ENCODE results near the gene SPARCL1. TPM values are rescaled to one million over a fixed set of nuclear protein-coding genes. Genes with fewer than 3 reads are reported as not detected.

Gene SPARCL1
- total and polyA plus RNA-seq, 9 donors: 210 to 425 (median 256) TPM

GRCh38 chr4:87510747-87511146 is 18.4 kb downstream of the SPARCL1 start:
- H3K9me3 ChIP-seq (replicated peaks; ENCODE audit: control insufficient read depth, low read depth, low read length): no peaks in the 10 kb centered on the region
- no peaks in the 10 kb centered on the region for H3K27me3 ChIP-seq (ENCODE audit: control insufficient read depth, insufficient read depth, low read length)
- H3K27ac ChIP-seq (ENCODE audit: low read length): no peak overlapping the region
- H3K4me1 ChIP-seq (ENCODE audit: control insufficient read depth, insufficient read depth, low read length): peaks cover 6% of the 10 kb centered on the region
- H3K36me3 ChIP-seq (ENCODE audit: control insufficient read depth, insufficient read depth, low read length): peaks cover 23% of the 10 kb centered on the region
- WGBS (ENCODE audit: insufficient coverage): 90% methylated on average over 13 of the region's 17 CpGs
- no peak for DNase-seq
- no peak overlapping the region for H3K4me3 ChIP-seq (ENCODE audit: low read length)

DNA sequence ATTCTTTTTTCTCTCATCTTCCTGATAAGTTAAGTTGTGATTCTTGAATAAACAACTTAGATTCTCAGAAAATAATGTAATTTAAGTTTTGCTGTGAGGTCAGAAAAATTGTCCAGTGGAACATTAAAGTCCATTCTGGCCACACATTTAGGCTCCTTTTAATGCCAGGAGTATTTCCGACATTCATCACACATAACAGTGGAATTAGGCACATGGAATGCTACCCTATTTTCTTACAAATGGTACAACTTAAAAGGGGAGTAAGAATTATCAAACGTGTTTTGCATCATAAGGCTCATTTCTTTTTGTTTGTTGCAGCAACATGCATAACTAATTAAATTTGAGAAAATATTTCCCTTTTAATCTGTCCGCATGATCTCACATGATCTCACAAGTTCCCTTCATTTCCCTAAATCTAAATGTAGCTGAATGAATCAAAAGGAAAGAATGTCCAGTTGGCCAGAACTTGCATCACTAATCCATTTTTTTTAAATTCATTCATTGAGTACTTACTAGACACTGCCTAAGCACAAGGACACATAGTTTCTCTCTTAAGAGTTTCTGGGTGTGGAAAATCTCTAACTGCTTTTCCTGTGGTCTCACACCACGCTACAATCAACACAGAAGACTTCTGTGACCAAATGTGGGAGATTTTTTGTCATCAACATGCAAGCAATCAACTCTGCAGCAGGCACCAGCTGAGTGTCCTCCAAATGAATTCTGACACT is 22.0 kb downstream of the SPARCL1 start:
- H3K27ac ChIP-seq (ENCODE audit: low read length): peak overlapping the region; percentile 72
- peak; percentile 73 for DNase-seq

DNA sequence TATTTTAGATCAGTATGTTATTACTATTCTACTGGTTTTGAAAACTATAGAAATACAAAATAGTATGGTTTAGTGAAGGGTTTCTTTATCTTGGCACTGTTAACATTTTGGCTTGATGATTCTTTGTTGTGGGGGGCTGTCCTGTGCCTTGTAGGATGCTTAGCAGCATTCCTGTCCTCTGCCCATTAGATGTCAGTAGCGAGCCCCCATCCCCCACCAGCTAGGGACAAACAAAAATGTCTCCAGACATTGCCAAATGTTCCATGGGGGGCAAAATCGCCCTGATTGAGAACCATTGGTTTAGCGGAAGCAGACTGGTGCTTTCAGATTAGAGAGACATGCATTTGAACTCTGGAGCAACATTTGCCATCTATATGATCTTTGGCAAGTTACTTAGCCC is 23.3 kb downstream of the SPARCL1 start:
- Histone ChIP-seq H3K27ac (ENCODE audit: low read length) (no peak overlapping the region), H3K9me3 (replicated peaks; ENCODE audit: control insufficient read depth, low read depth, low read length) (no peaks in the 10 kb centered on the region), H3K36me3 (ENCODE audit: control insufficient read depth, insufficient read depth, low read length) (peaks cover 18% of the 10 kb centered on the region), H3K4me3 (ENCODE audit: low read length) (no peak overlapping the region), H3K27me3 (ENCODE audit: control insufficient read depth, insufficient read depth, low read length) (no peaks in the 10 kb centered on the region), H3K4me1 (ENCODE audit: control insufficient read depth, insufficient read depth, low read length) (peaks cover 13% of the 10 kb centered on the region)
- no peak for DNase-seq
- 90% methylated on average over 2 of the region's 3 CpGs for WGBS (ENCODE audit: insufficient coverage)

More for the DNA sequence above, 22.0 kb downstream of the SPARCL1 start:
- WGBS (ENCODE audit: insufficient coverage): no CpG with 5 or more reads among the region's 4 CpGs
- H3K9me3 ChIP-seq (replicated peaks; ENCODE audit: control insufficient read depth, low read depth, low read length): no peaks in the 10 kb centered on the region
- H3K4me1 ChIP-seq (ENCODE audit: control insufficient read depth, insufficient read depth, low read length): peaks cover 13% of the 10 kb centered on the region
- peaks cover 23% of the 10 kb centered on the region for H3K36me3 ChIP-seq (ENCODE audit: control insufficient read depth, insufficient read depth, low read length)
- H3K27me3 ChIP-seq (ENCODE audit: control insufficient read depth, insufficient read depth, low read length): no peaks in the 10 kb centered on the region
- no peak overlapping the region for H3K4me3 ChIP-seq (ENCODE audit: low read length)

- Histone ChIP-seq H3K4me1 (ENCODE audit: control insufficient read depth, insufficient read depth, low read length) (peaks cover 16% of the 10 kb centered on the region), H3K27ac (ENCODE audit: low read length) (peak overlapping the region; percentile 65), H3K9me3 (replicated peaks; ENCODE audit: control insufficient read depth, low read depth, low read length) (no peaks in the 10 kb centered on the region), H3K36me3 (ENCODE audit: control insufficient read depth, insufficient read depth, low read length) (peaks cover 2% of the 10 kb centered on the region), H3K27me3 (ENCODE audit: control insufficient read depth, insufficient read depth, low read length) (no peaks in the 10 kb centered on the region), H3K4me3 (ENCODE audit: low read length) (no peak overlapping the region)
- DNase-seq: peak; percentile 56
Measured at GRCh38 chr4:87502580-87503238, 26.5 kb downstream of the SPARCL1 start.

DNA sequence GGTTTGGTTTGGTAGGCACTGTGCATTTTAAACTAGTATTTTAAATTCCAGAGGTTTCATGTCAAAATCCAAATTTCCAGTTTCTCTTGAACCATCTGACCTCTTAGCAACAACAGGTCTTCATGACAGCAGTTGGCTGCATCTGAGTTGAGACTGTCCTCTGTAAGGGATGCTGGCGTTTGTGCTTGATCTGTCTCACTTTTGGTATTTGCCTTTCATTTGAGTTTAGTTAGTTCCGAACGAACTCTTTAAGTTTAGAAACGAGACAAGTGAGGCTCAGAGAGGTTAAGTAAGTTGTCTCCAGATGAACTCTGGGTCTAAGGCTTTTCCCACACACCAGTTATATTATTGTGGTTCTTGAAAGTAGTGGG is 29.1 kb downstream of the SPARCL1 start:
- H3K4me3 ChIP-seq (ENCODE audit: low read length): no peak overlapping the region
- WGBS (ENCODE audit: insufficient coverage): no CpG with 5 or more reads among the region's 4 CpGs
- DNase-seq: no peak
- H3K9me3 ChIP-seq (replicated peaks; ENCODE audit: control insufficient read depth, low read depth, low read length): no peaks in the 10 kb centered on the region
- no peak overlapping the region for H3K27ac ChIP-seq (ENCODE audit: low read length)
- no peaks in the 10 kb centered on the region for H3K36me3 ChIP-seq (ENCODE audit: control insufficient read depth, insufficient read depth, low read length)
- no peaks in the 10 kb centered on the region for H3K27me3 ChIP-seq (ENCODE audit: control insufficient read depth, insufficient read depth, low read length)
- H3K4me1 ChIP-seq (ENCODE audit: control insufficient read depth, insufficient read depth, low read length): peaks cover 15% of the 10 kb centered on the region

- peak; percentile 52 for DNase-seq
- Histone ChIP-seq H3K4me1 (ENCODE audit: control insufficient read depth, insufficient read depth, low read length) (peaks cover 15% of the 10 kb centered on the region), H3K27me3 (ENCODE audit: control insufficient read depth, insufficient read depth, low read length) (no peaks in the 10 kb centered on the region), H3K4me3 (ENCODE audit: low read length) (no peak overlapping the region), H3K9me3 (replicated peaks; ENCODE audit: control insufficient read depth, low read depth, low read length) (no peaks in the 10 kb centered on the region), H3K27ac (ENCODE audit: low read length) (no peak overlapping the region), H3K36me3 (ENCODE audit: control insufficient read depth, insufficient read depth, low read length) (no peaks in the 10 kb centered on the region)
- 43% methylated on average over 4 of the region's 7 CpGs for WGBS (ENCODE audit: insufficient coverage)
Measured at GRCh38 chr4:87499403-87500091, 29.6 kb downstream of the SPARCL1 start.

- Histone ChIP-seq H3K9me3 (replicated peaks; ENCODE audit: control insufficient read depth, low read depth, low read length) (no peaks in the 10 kb centered on the region), H3K4me1 (ENCODE audit: control insufficient read depth, insufficient read depth, low read length) (peaks cover 15% of the 10 kb centered on the region), H3K27me3 (ENCODE audit: control insufficient read depth, insufficient read depth, low read length) (no peaks in the 10 kb centered on the region), H3K27ac (ENCODE audit: low read length) (peak overlapping the region; percentile 89), H3K4me3 (ENCODE audit: low read length) (no peak overlapping the region), H3K36me3 (ENCODE audit: control insufficient read depth, insufficient read depth, low read length) (peaks cover 8% of the 10 kb centered on the region)
- peak; percentile 94 for DNase-seq
- 0% methylated on average over 1 of the region's 5 CpGs for WGBS (ENCODE audit: insufficient coverage)
Measured at GRCh38 chr4:87498446-87498900, 30.7 kb downstream of the SPARCL1 start.

- H3K4me1 ChIP-seq (ENCODE audit: control insufficient read depth, insufficient read depth, low read length): peaks cover 8% of the 10 kb centered on the region
- peak; percentile 59 for DNase-seq
- H3K27ac ChIP-seq (ENCODE audit: low read length): peak overlapping the region; percentile 89
- H3K4me3 ChIP-seq (ENCODE audit: low read length): no peak overlapping the region
- no peaks in the 10 kb centered on the region for H3K27me3 ChIP-seq (ENCODE audit: control insufficient read depth, insufficient read depth, low read length)
- peaks cover 17% of the 10 kb centered on the region for H3K36me3 ChIP-seq (ENCODE audit: control insufficient read depth, insufficient read depth, low read length)
- WGBS (ENCODE audit: insufficient coverage): 75% methylated on average over 1 of the region's 3 CpGs
- H3K9me3 ChIP-seq (replicated peaks; ENCODE audit: control insufficient read depth, low read depth, low read length): no peaks in the 10 kb centered on the region
Measured at GRCh38 chr4:87497578-87497977, 31.6 kb downstream of the SPARCL1 start.

DNA sequence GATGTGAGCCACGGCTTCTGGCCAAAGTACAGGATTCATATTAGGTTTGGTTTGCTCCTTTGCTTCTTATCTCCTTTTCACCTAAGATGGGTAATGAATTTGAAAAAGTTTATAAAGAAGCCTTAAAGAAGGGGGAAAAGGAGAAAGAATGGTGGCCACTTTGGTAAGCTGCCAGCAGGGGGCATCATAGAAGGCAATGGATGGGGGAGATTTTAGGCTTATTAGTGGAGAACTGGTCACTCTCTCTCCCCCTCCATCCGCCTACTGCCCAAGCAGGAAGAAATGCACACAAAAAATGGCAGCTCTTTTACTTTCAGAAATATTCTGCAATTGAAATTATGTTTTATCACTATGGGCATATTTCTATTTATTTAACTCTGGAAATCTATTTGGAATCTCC is 32.0 kb downstream of the SPARCL1 start:
- WGBS (ENCODE audit: insufficient coverage): no CpG with 5 or more reads among the region's 2 CpGs
- Histone ChIP-seq H3K9me3 (replicated peaks; ENCODE audit: control insufficient read depth, low read depth, low read length) (no peaks in the 10 kb centered on the region), H3K4me1 (ENCODE audit: control insufficient read depth, insufficient read depth, low read length) (peaks cover 8% of the 10 kb centered on the region), H3K36me3 (ENCODE audit: control insufficient read depth, insufficient read depth, low read length) (peaks cover 18% of the 10 kb centered on the region), H3K4me3 (ENCODE audit: low read length) (no peak overlapping the region), H3K27ac (ENCODE audit: low read length) (peak overlapping the region; percentile 89), H3K27me3 (ENCODE audit: control insufficient read depth, insufficient read depth, low read length) (no peaks in the 10 kb centered on the region)
- peak; percentile 26 for DNase-seq

GRCh38 chr4:87493115-87493514 is 36.1 kb downstream of the SPARCL1 start:
- peaks cover 6% of the 10 kb centered on the region for H3K4me1 ChIP-seq (ENCODE audit: control insufficient read depth, insufficient read depth, low read length)
- H3K4me3 ChIP-seq (ENCODE audit: low read length): no peak overlapping the region
- WGBS (ENCODE audit: insufficient coverage): 80% methylated on average over 1 of the region's 3 CpGs
- H3K27me3 ChIP-seq (ENCODE audit: control insufficient read depth, insufficient read depth, low read length): no peaks in the 10 kb centered on the region
- no peak overlapping the region for H3K27ac ChIP-seq (ENCODE audit: low read length)
- peaks cover 2% of the 10 kb centered on the region for H3K9me3 ChIP-seq (replicated peaks; ENCODE audit: control insufficient read depth, low read depth, low read length)
- no peak for DNase-seq
- H3K36me3 ChIP-seq (ENCODE audit: control insufficient read depth, insufficient read depth, low read length): peaks cover 49% of the 10 kb centered on the region
